Cardiac fibroblast (primary cell): ENCODE measurements around the gene OR10G2.

Experiments used
- DNase-seq, 2 donors: peaks; one replicate each; pipeline versions ENCODE4 v3.0.0 to v3.0.0-alpha.2; 2010; ENCODE audit warnings: low read depth in 2 of 2
- H3K4me3 ChIP-seq, 2 donors: replicated peaks in 1 of 2; 1 replicate in 1 of 2; 2 replicates in 1 of 2; pipeline ENCODE4 v1.5.1; 2011; ENCODE audit warnings: low read depth in 2 of 2, low read length in 2 of 2, mild to moderate bottlenecking in 2 of 2, moderate library complexity in 1 of 2
- TF ChIP-seq, protein P1 (sequence below): IDR thresholded peaks from one replicate; pipeline ENCODE4 v1.5.1; 2011; ENCODE audit warnings: low read depth, mild to moderate bottlenecking, low read length, inconsistent platforms

OR10G2 gene

GRCh38 chr14:21668377-21668776 is 33.6 kb upstream of the OR10G2 start:
- no peak overlapping the region for H3K4me3 ChIP-seq
- DNase-seq = peak in 1 of 2 donors; percentile 92
- TF ChIP-seq, protein P1, sequence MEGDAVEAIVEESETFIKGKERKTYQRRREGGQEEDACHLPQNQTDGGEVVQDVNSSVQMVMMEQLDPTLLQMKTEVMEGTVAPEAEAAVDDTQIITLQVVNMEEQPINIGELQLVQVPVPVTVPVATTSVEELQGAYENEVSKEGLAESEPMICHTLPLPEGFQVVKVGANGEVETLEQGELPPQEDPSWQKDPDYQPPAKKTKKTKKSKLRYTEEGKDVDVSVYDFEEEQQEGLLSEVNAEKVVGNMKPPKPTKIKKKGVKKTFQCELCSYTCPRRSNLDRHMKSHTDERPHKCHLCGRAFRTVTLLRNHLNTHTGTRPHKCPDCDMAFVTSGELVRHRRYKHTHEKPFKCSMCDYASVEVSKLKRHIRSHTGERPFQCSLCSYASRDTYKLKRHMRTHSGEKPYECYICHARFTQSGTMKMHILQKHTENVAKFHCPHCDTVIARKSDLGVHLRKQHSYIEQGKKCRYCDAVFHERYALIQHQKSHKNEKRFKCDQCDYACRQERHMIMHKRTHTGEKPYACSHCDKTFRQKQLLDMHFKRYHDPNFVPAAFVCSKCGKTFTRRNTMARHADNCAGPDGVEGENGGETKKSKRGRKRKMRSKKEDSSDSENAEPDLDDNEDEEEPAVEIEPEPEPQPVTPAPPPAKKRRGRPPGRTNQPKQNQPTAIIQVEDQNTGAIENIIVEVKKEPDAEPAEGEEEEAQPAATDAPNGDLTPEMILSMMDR = no peak

GRCh38 chr14:21656980-21657379 is 22.2 kb upstream of the OR10G2 start:
- TF ChIP-seq, protein P1 = no peak
- no peak overlapping the region for H3K4me3 ChIP-seq
- no peak for DNase-seq

DNA sequence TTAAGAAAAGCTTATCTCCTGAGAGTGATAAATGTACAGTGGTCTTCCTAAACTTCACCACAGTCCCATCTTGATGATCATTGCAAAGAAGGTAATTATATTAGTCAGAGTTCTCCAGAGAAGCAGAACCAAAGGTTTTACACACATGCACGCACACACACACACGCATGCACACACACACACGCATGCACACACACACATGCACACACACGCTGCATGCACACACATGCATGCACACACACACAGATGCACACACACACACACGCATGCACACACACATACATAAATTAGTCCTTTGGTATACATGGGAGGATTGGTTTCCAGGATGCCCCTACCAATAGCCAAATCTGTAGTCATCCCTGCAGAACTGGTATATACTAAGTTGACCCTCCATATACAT is 19.5 kb upstream of the OR10G2 start:
- TF ChIP-seq, protein P1 = no peak
- no peak overlapping the region for H3K4me3 ChIP-seq
- no peak for DNase-seq

- no peak for DNase-seq
- no peak within 1 kb of the TSS for H3K4me3 ChIP-seq
- TF ChIP-seq, protein P1 = no peak
These were observed 18.7 kb upstream of the OR10G2 start, which contains the start of gene OR4E2 for GRCh38 chr14:21653331-21653885. Gene OR4E2 (plus strand): TSS chr14:21653835. CDS start chr14:21665083, 11,248 bp downstream.

GRCh38 chr14:21652209-21652808 is 17.6 kb upstream of the OR10G2 start:
- TF ChIP-seq, protein P1 = no peak
- no peak for DNase-seq
- no peak overlapping the region for H3K4me3 ChIP-seq

- H3K4me3 ChIP-seq = no peak overlapping the region
- DNase-seq = peak in 1 of 2 donors; percentile 81
- TF ChIP-seq, protein P1 = no peak
These were observed 12.6 kb upstream of the OR10G2 start for GRCh38 chr14:21647380-21647779.
